Neural crest cell (in vitro differentiated cells): ENCODE results near the gene FBXW8. TPM values are rescaled to one million over a fixed set of nuclear protein-coding genes. Genes with fewer than 3 reads are reported as not detected.

Experiments
- DNase-seq: peaks from one replicate; pipeline ENCODE4 v3.0.0; 2021; ENCODE audit warnings: low read depth, mixed read lengths, low spot score
- H3K27ac Mint-ChIP-seq: one replicate; pipeline ENCODE4 v1.8.0; 2021; ENCODE audit warnings: mild to moderate bottlenecking, mixed read lengths; ENCODE audit not compliant: unreplicated experiment
- H3K27me3 Mint-ChIP-seq: 2 replicates; pipeline ENCODE4 v1.8.0; 2021; ENCODE audit warnings: low read depth, mild to moderate bottlenecking, mixed read lengths
- H3K36me3 Mint-ChIP-seq: 2 replicates; pipeline ENCODE4 v1.8.0; 2021; ENCODE audit warnings: low read depth, mild to moderate bottlenecking, mixed read lengths
- H3K4me1 Mint-ChIP-seq: 2 replicates; pipeline ENCODE4 v1.8.0; 2021; ENCODE audit warnings: mixed read lengths
- H3K4me3 Mint-ChIP-seq: one replicate; pipeline ENCODE4 v1.8.0; 2021; ENCODE audit warnings: mild to moderate bottlenecking, mixed read lengths
- H3K9me3 Mint-ChIP-seq: 2 replicates; pipeline ENCODE4 v1.8.0; 2021; ENCODE audit warnings: mixed read lengths
- long read RNA-seq: library from polyadenylated mRNA; unstranded; transcript quantifications from one replicate; pipeline ENCODE4 v2.0.0, GENCODE V29; 2020
- total RNA-seq: library from RNA; stranded (reverse); gene quantifications from 2 replicates; pipeline ENCODE4 v1.2.1, GENCODE V29; 2021
- TF ChIP-seq, protein P1 (sequence below): fragments of 200-600 bp; sonication (generic); conservative IDR thresholded peaks from 2 replicates; pipeline ENCODE4 v1.5.0; 2021; ENCODE audit warnings: antibody characterized with exemption, mild to moderate bottlenecking

FBXW8 gene, protein sequence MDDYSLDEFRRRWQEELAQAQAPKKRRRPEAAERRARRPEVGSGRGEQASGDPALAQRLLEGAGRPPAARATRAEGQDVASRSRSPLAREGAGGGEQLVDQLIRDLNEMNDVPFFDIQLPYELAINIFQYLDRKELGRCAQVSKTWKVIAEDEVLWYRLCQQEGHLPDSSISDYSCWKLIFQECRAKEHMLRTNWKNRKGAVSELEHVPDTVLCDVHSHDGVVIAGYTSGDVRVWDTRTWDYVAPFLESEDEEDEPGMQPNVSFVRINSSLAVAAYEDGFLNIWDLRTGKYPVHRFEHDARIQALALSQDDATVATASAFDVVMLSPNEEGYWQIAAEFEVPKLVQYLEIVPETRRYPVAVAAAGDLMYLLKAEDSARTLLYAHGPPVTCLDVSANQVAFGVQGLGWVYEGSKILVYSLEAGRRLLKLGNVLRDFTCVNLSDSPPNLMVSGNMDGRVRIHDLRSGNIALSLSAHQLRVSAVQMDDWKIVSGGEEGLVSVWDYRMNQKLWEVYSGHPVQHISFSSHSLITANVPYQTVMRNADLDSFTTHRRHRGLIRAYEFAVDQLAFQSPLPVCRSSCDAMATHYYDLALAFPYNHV
- total RNA-seq: 34.8 and 37.9 TPM in 2 replicates
- long read RNA-seq, full-length matches to known transcripts: 6 of 11 reads
- long read RNA-seq, partial matches to known transcripts: 0 of 11 reads
- long read RNA-seq, other reads (novel, unspliced or antisense): 5 of 11 reads

DNA sequence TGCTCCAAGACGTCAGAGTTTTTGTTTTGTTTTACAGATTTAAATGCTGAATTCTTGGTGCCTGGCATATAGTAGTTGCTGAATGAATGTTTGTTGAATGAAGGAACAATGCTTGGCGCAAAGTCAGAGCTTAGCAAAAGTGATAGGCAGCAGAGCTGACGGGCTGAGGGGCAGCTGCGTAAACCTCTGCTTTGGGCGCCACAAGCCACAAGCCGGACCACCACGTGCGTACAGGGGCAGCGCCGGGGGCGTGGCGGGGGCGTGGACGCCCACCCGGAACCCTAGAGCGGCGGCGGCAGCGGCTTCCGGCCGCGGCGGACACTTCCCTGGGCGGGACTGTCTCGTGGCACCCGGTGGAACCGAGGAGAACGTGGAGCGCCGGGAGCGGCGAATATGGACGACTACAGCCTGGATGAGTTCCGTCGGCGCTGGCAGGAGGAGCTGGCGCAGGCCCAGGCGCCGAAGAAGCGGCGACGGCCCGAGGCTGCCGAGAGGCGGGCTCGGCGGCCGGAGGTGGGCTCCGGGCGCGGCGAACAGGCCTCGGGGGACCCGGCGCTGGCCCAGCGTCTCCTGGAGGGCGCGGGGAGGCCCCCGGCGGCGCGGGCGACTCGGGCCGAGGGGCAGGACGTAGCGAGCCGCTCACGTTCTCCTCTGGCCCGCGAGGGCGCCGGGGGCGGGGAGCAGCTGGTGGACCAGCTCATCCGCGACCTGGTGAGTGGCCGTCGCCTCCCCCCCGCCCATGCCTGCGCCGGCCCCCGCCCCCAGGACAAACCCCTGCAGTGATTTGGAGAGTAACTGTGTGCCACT lies at the start of gene FBXW8:
FBXW8 (plus strand) TSS at position 306 of the 807 bp plus-strand sequence; CDS start at position 394, 88 bp downstream.
- peaks cover 3% of the 10 kb centered on the region for H3K36me3 Mint-ChIP-seq
- H3K4me3 Mint-ChIP-seq: peak within 1 kb of the TSS; percentile 88
- peaks cover 3% of the 10 kb centered on the region for H3K9me3 Mint-ChIP-seq
- peak within 1 kb of the TSS; percentile 10 for H3K27ac Mint-ChIP-seq
- peaks cover 16% of the 10 kb centered on the region for H3K27me3 Mint-ChIP-seq
- H3K4me1 Mint-ChIP-seq: peaks cover 17% of the 10 kb centered on the region
- DNase-seq: peak; percentile 82
- TF ChIP-seq, protein P1, sequence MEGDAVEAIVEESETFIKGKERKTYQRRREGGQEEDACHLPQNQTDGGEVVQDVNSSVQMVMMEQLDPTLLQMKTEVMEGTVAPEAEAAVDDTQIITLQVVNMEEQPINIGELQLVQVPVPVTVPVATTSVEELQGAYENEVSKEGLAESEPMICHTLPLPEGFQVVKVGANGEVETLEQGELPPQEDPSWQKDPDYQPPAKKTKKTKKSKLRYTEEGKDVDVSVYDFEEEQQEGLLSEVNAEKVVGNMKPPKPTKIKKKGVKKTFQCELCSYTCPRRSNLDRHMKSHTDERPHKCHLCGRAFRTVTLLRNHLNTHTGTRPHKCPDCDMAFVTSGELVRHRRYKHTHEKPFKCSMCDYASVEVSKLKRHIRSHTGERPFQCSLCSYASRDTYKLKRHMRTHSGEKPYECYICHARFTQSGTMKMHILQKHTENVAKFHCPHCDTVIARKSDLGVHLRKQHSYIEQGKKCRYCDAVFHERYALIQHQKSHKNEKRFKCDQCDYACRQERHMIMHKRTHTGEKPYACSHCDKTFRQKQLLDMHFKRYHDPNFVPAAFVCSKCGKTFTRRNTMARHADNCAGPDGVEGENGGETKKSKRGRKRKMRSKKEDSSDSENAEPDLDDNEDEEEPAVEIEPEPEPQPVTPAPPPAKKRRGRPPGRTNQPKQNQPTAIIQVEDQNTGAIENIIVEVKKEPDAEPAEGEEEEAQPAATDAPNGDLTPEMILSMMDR: no peak

GRCh38 chr12:116861320-116861719 lies 49.4 kb upstream of the FBXW8 start:
- Mint-ChIP-seq H3K27me3 (peaks cover 2% of the 10 kb centered on the region), H3K4me3 (no peak overlapping the region), H3K27ac (no peak overlapping the region), H3K4me1 (peaks cover 39% of the 10 kb centered on the region), H3K36me3 (no peaks in the 10 kb centered on the region), H3K9me3 (no peaks in the 10 kb centered on the region)
- no peak for DNase-seq
- TF ChIP-seq, protein P1: no peak

DNA sequence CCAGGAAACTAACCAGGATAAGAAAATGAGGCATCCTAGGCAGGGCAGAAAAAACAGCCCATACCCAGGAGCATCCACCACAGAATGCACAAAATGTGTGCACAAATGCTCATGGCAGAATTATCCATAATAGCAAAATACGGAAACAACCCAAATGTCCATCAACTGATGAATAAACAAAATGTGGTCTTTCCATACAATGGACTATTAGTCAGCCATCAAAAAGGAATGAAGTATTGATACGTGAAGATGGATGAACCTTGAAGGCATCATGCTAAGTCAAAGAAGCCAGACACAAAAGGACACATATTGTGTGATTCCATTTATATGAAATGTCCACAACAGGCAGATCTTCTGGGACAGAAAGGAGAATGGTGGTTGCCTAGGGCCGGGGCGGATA lies 48.6 kb upstream of the FBXW8 start:
- Mint-ChIP-seq H3K9me3 (no peaks in the 10 kb centered on the region), H3K4me3 (no peak overlapping the region), H3K27ac (no peak overlapping the region), H3K4me1 (peaks cover 39% of the 10 kb centered on the region), H3K27me3 (peaks cover 2% of the 10 kb centered on the region), H3K36me3 (no peaks in the 10 kb centered on the region)
- no peak for DNase-seq
- TF ChIP-seq, protein P1: no peak

DNA sequence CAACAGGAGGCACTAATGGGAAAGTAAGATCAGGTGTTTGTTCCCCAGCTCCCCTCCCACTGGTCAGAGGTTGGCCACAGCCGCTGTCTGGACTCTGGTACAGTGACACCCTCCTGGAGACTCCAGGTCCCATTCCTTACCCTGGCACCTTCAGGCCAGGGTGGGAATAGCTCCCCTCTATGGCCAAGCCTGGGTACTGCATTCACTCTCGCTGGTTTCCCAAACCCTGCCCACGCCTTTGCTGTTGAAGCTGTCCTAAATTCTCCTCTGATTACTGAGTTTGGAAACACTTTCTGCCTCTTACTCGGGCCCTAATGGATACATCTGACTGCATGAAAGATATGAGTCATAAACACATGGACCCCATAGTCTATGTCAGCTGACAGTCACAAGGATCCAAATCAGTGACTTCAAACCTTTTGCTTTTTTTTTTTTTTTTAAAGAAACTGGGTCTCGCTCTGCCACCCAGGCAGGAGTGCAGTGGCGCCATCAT lies 47.4 kb upstream of the FBXW8 start:
- peaks cover 30% of the 10 kb centered on the region for H3K4me1 Mint-ChIP-seq
- no peak overlapping the region for H3K27ac Mint-ChIP-seq
- DNase-seq: no peak
- TF ChIP-seq, protein P1: peak; percentile 63
- no peak overlapping the region for H3K4me3 Mint-ChIP-seq
- peaks cover 2% of the 10 kb centered on the region for H3K27me3 Mint-ChIP-seq
- no peaks in the 10 kb centered on the region for H3K36me3 Mint-ChIP-seq
- no peaks in the 10 kb centered on the region for H3K9me3 Mint-ChIP-seq
